ENCODE measurements around the gene EDEM2. TPM values are rescaled to one million over a fixed set of nuclear protein-coding genes. Genes with fewer than 3 reads are reported as not detected.
"Not testable (repeated sequence)": the region's sequence is repeated elsewhere in the genome, so short reads cannot be mapped to it uniquely, and the experiment has no call there.

The EDEM2 gene
- total and polyA plus RNA-seq, 2 donors (not counting 1 experiment from before 2014, with no cell fraction given), result 28.1 to 30.4 TPM

DNA sequence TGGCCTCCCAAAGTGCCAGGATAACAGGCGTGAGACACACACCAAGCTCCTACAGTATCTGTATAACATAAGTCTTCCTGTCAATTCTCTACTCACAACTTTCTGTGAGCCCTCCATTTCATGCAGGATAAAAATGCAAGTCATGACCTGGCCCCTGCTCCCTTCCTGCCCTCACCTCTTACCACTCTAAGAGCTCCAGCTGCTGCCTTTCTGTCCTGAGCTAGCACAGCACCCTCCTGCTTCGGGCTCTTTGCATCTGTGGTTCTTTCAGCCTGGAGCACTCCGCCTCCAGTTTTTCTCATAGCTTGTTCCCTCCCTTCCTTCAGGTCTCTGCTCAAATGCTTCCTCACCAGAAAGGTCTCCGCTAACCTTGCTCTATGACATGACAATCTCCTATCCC, 30.9 kb downstream of the EDEM2 start:
- Histone ChIP-seq H3K9ac (ENCODE audit: low read length) (no peak overlapping the region), H4K20me1 (ENCODE audit: control insufficient read depth, insufficient read depth, low read length, poor library complexity, severe bottlenecking) (no peaks in the 10 kb centered on the region), H3K79me2 (ENCODE audit: control insufficient read depth, insufficient read depth, low read length) (no peaks in the 10 kb centered on the region), H3K4me1 (ENCODE audit: control insufficient read depth in 2 of 2, insufficient read depth in 2 of 2, low read length in 2 of 2) (no peaks in the 10 kb centered on the region), H3K9me3 (ENCODE audit: control extremely low read depth in 1 of 3, control insufficient read depth in 2 of 3, insufficient read depth in 1 of 3, low read length in 2 of 3) (no peaks in the 10 kb centered on the region), H2AFZ (ENCODE audit: insufficient read depth, low read depth, low read length, poor library complexity, severe bottlenecking) (no peak overlapping the region), H3K27ac (ENCODE audit: low read length in 2 of 2) (no peak overlapping the region), H3K4me2 (replicated peaks; ENCODE audit: low read depth, low read length, poor library complexity, severe bottlenecking) (no peak overlapping the region), H3K36me3 (replicated peaks in 1 of 2; ENCODE audit: control extremely low read depth in 1 of 2, control insufficient read depth in 1 of 2, extremely low read depth in 1 of 2, insufficient read depth in 2 of 2, low read length in 1 of 2) (peaks cover 3 to 63% of the 10 kb centered on the region in 2 experiments), H3K4me3 (ENCODE audit: control extremely low read depth in 1 of 5, extremely low read depth in 1 of 5, insufficient read depth in 1 of 5, low read depth in 2 of 5, low read length in 4 of 5) (no peak overlapping the region), H3K27me3 (replicated peaks in 1 of 4; ENCODE audit: control extremely low read depth in 1 of 4, control insufficient read depth in 3 of 4, insufficient read depth in 4 of 4, low read length in 3 of 4) (no peaks in the 10 kb centered on the region)
- no peaks in the 10 kb centered on the region for H3K27me3 Mint-ChIP-seq
- no peak for ATAC-seq (ENCODE audit: low read depth)
- CTCF ChIA-PET, result no interaction called here
- no peak overlapping the region for H3K27ac Mint-ChIP-seq
- H3K4me1 Mint-ChIP-seq, result no peaks in the 10 kb centered on the region
- no peak overlapping the region for H3K4me3 Mint-ChIP-seq
- intact Hi-C loops (cut with micrococcal nuclease), result no loop called here
- POLR2A ChIA-PET, result no interaction called here
- no peak for DNase-seq
- H3K9me3 Mint-ChIP-seq (ENCODE audit: insufficient read depth), result no peaks in the 10 kb centered on the region
- 74% methylated on average over 4 of the region's 4 CpGs for WGBS (ENCODE audit: insufficient coverage)
- TF ChIP-seq, protein P1, sequence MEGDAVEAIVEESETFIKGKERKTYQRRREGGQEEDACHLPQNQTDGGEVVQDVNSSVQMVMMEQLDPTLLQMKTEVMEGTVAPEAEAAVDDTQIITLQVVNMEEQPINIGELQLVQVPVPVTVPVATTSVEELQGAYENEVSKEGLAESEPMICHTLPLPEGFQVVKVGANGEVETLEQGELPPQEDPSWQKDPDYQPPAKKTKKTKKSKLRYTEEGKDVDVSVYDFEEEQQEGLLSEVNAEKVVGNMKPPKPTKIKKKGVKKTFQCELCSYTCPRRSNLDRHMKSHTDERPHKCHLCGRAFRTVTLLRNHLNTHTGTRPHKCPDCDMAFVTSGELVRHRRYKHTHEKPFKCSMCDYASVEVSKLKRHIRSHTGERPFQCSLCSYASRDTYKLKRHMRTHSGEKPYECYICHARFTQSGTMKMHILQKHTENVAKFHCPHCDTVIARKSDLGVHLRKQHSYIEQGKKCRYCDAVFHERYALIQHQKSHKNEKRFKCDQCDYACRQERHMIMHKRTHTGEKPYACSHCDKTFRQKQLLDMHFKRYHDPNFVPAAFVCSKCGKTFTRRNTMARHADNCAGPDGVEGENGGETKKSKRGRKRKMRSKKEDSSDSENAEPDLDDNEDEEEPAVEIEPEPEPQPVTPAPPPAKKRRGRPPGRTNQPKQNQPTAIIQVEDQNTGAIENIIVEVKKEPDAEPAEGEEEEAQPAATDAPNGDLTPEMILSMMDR (IDR thresholded peaks at IDR 0.05), result no peak
- TF ChIP-seq EZH2 (IDR thresholded peaks at IDR 0.05; ENCODE audit: borderline replicate concordance, insufficient read depth, low read depth, low read length, poor library complexity, severe bottlenecking), result no peak

GRCh38 chr20:35115606-35116005, 31.5 kb downstream of the EDEM2 start:
- Histone ChIP-seq H3K9ac (ENCODE audit: low read length) (no peak overlapping the region), H3K4me2 (replicated peaks; ENCODE audit: low read depth, low read length, poor library complexity, severe bottlenecking) (no peak overlapping the region), H2AFZ (ENCODE audit: insufficient read depth, low read depth, low read length, poor library complexity, severe bottlenecking) (no peak overlapping the region), H3K36me3 (replicated peaks in 1 of 2; ENCODE audit: control extremely low read depth in 1 of 2, control insufficient read depth in 1 of 2, extremely low read depth in 1 of 2, insufficient read depth in 2 of 2, low read length in 1 of 2) (peaks cover 3 to 58% of the 10 kb centered on the region in 2 experiments), H3K9me3 (ENCODE audit: control extremely low read depth in 1 of 3, control insufficient read depth in 2 of 3, insufficient read depth in 1 of 3, low read length in 2 of 3) (no peaks in the 10 kb centered on the region), H3K79me2 (ENCODE audit: control insufficient read depth, insufficient read depth, low read length) (no peaks in the 10 kb centered on the region), H3K4me3 (ENCODE audit: control extremely low read depth in 1 of 5, extremely low read depth in 1 of 5, insufficient read depth in 1 of 5, low read depth in 2 of 5, low read length in 4 of 5) (no peak overlapping the region), H4K20me1 (ENCODE audit: control insufficient read depth, insufficient read depth, low read length, poor library complexity, severe bottlenecking) (no peaks in the 10 kb centered on the region), H3K27me3 (replicated peaks in 1 of 4; ENCODE audit: control extremely low read depth in 1 of 4, control insufficient read depth in 3 of 4, insufficient read depth in 4 of 4, low read length in 3 of 4) (no peaks in the 10 kb centered on the region), H3K4me1 (ENCODE audit: control insufficient read depth in 2 of 2, insufficient read depth in 2 of 2, low read length in 2 of 2) (no peaks in the 10 kb centered on the region), H3K27ac (ENCODE audit: low read length in 2 of 2) (no peak overlapping the region)
- Mint-ChIP-seq H3K27ac (no peak overlapping the region), H3K4me1 (no peaks in the 10 kb centered on the region), H3K4me3 (no peak overlapping the region), H3K27me3 (no peaks in the 10 kb centered on the region), H3K9me3 (ENCODE audit: insufficient read depth) (no peaks in the 10 kb centered on the region)
- DNase-seq, result no peak
- TF ChIP-seq EZH2 (IDR thresholded peaks at IDR 0.05; ENCODE audit: borderline replicate concordance, insufficient read depth, low read depth, low read length, poor library complexity, severe bottlenecking), result no peak
- TF ChIP-seq, protein P1 (IDR thresholded peaks at IDR 0.05), result no peak
- WGBS (ENCODE audit: insufficient coverage), result 98% methylated on average over 4 of the region's 11 CpGs
- ChIA-PET POLR2A (no interaction called here), CTCF (no interaction called here)
- ATAC-seq (ENCODE audit: low read depth), result no peak
- intact Hi-C loops (cut with micrococcal nuclease), result no loop called here

GRCh38 chr20:35112276-35112675, 34.9 kb downstream of the EDEM2 start:
- H3K4me2 ChIP-seq (replicated peaks; ENCODE audit: low read depth, low read length, poor library complexity, severe bottlenecking); POLR2A ChIA-PET; H3K4me3 ChIP-seq (ENCODE audit: control extremely low read depth in 1 of 5, extremely low read depth in 1 of 5, insufficient read depth in 1 of 5, low read depth in 2 of 5, low read length in 4 of 5); H4K20me1 ChIP-seq (ENCODE audit: control insufficient read depth, insufficient read depth, low read length, poor library complexity, severe bottlenecking); H3K27ac Mint-ChIP-seq; H3K4me1 ChIP-seq (ENCODE audit: control insufficient read depth in 2 of 2, insufficient read depth in 2 of 2, low read length in 2 of 2); H3K4me3 Mint-ChIP-seq; DNase-seq; H3K27me3 ChIP-seq (replicated peaks in 1 of 4; ENCODE audit: control extremely low read depth in 1 of 4, control insufficient read depth in 3 of 4, insufficient read depth in 4 of 4, low read length in 3 of 4); H3K9ac ChIP-seq (ENCODE audit: low read length); intact Hi-C loops (cut with micrococcal nuclease); H3K27ac ChIP-seq (ENCODE audit: low read length in 2 of 2); H3K27me3 Mint-ChIP-seq; H2AFZ ChIP-seq (ENCODE audit: insufficient read depth, low read depth, low read length, poor library complexity, severe bottlenecking); ATAC-seq (ENCODE audit: low read depth); H3K9me3 ChIP-seq (ENCODE audit: control extremely low read depth in 1 of 3, control insufficient read depth in 2 of 3, insufficient read depth in 1 of 3, low read length in 2 of 3); H3K79me2 ChIP-seq (ENCODE audit: control insufficient read depth, insufficient read depth, low read length); H3K4me1 Mint-ChIP-seq; H3K9me3 Mint-ChIP-seq (ENCODE audit: insufficient read depth): not testable (repeated sequence)
- H3K36me3 ChIP-seq (replicated peaks in 1 of 2; ENCODE audit: control extremely low read depth in 1 of 2, control insufficient read depth in 1 of 2, extremely low read depth in 1 of 2, insufficient read depth in 2 of 2, low read length in 1 of 2), result peaks cover 0 to 28% of the 10 kb centered on the region in 2 experiments
- no CpG with 5 or more reads among the region's 5 CpGs for WGBS (ENCODE audit: insufficient coverage)
- CTCF ChIA-PET, result interaction anchor here (1.8 to 2.0 kb wide), 2 partner anchors 13 to 16 kb away, joined by 7 to 9 read pairs; no protein-coding TSS in a partner anchor
